AG04449 (cell line): ENCODE results near the gene CNTN4.

ENCODE experiments used
- CTCF ChIA-PET: fragments of 350-600 bp; formaldehyde crosslinking; extraction: SDS; loops from one replicate; lab custom pipeline; 2021; ENCODE audit warnings: antibody characterized with exemption; lab: Yijun Ruan, JAX
- POLR2A ChIA-PET: fragments of 400-600, 350-600 bp; formaldehyde crosslinking; extraction: SDS; loops from one replicate; lab custom pipeline; 2020; ENCODE audit warnings: antibody characterized with exemption, inconsistent platforms; lab: Yijun Ruan, JAX
- DNase-seq: peaks from one replicate; pipeline ENCODE4 v3.0.0-alpha.2; 2010; ENCODE audit warnings: low read depth, low spot score
- H3K4me3 ChIP-seq: 2 replicates; pipeline ENCODE4 v1.5.1; 2011; ENCODE audit warnings: low read depth, mild to moderate bottlenecking, control low read depth, low read length
- CTCF ChIP-seq: IDR thresholded peaks from one replicate; pipeline ENCODE4 v1.5.1; 2011; ENCODE audit warnings: mild to moderate bottlenecking, moderate library complexity, low read length, control low read depth, inconsistent platforms; ENCODE audit not compliant: insufficient read depth; ENCODE audit errors: missing control alignments

CNTN4 gene

GRCh38 chr3:2657971-2658370 lies 559.3 kb downstream of the CNTN4 start:
- DNase-seq: no peak
- no peak for TF ChIP-seq CTCF
- ChIA-PET CTCF (no interaction called here), POLR2A (no interaction called here)
- no peak overlapping the region for H3K4me3 ChIP-seq

- CTCF ChIA-PET: no interaction called here
- DNase-seq: no peak
- POLR2A ChIA-PET: no interaction called here
Measured at GRCh38 chr3:2659896-2660295, 561.2 kb downstream of the CNTN4 start.

GRCh38 chr3:2661078-2661477 lies 562.4 kb downstream of the CNTN4 start:
- no peak overlapping the region for H3K4me3 ChIP-seq
- CTCF ChIA-PET: no interaction called here
- TF ChIP-seq CTCF: no peak
- POLR2A ChIA-PET: no interaction called here
- DNase-seq: no peak

More at GRCh38 chr3:2659896-2660295, 561.2 kb downstream of the CNTN4 start:
- no peak overlapping the region for H3K4me3 ChIP-seq
- TF ChIP-seq CTCF: no peak

- DNase-seq: no peak
- no peak for TF ChIP-seq CTCF
- no peak overlapping the region for H3K4me3 ChIP-seq
- ChIA-PET CTCF (no interaction called here), POLR2A (no interaction called here)
Measured at GRCh38 chr3:2677501-2677900, 578.8 kb downstream of the CNTN4 start.

DNA sequence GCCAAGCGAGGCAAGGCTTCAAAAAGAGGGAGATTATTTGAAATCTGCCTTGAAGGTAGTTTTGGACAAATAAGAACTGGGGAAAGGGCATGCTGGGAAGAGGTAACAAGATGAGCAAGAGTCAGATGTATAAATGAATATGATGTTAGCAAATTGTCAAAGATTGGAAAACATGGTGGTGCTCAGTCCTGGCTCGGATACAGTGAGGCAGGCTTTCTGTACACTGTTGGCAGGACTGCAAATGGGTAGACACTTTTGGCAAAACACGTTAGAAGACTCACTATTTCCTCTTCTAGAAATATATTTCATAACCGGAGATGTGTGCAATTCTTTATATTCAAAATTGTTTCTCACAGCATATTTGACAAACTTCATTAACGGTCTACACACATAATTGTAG lies 581.6 kb downstream of the CNTN4 start:
- no peak for TF ChIP-seq CTCF
- ChIA-PET CTCF (no interaction called here), POLR2A (no interaction called here)
- H3K4me3 ChIP-seq: no peak overlapping the region
- DNase-seq: no peak

DNA sequence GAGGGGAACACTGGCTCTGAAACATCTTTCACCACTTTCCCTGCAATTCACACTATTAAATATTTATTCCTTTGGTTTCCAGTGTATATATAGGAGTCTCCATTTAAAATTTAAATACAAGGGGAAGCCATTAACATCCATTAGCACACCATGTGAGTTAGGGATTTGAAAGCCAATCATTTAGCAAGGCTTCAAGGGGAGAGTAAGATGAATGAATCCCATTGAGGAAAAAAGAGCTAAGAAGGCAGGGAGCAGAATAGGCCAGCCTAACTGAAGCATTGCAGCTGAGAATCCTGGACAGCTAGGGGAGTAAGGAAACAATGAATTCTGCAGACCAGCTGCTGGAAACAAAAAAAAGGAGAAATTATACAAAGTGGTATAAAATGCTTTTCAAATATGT lies 585.4 kb downstream of the CNTN4 start:
- DNase-seq: no peak
- TF ChIP-seq CTCF: no peak
- POLR2A ChIA-PET: no interaction called here
- CTCF ChIA-PET: no interaction called here
- H3K4me3 ChIP-seq: no peak overlapping the region
